Measurements from ENCODE around the gene CORO6.

CORO6 gene

DNA sequence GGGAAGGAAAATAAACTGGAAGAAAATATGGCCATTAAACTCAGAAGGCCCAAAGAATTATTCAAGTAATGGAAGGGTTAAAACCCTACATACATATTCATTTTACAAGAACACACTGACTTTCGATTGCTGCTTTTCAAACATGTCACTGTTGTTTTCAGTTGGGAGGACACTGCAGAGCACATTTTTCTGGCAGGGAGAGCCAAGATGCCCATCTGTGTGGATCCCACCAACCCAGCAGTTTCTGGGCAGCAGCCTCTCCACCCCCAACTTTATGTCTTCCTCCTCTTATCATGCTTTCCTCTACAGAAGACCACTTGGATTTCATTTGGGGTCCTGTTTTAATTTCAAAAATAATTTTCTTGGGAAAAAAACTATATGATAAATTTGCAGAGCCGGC is 7.1 kb upstream of the CORO6 start:
- DNase-seq = no peak

DNA sequence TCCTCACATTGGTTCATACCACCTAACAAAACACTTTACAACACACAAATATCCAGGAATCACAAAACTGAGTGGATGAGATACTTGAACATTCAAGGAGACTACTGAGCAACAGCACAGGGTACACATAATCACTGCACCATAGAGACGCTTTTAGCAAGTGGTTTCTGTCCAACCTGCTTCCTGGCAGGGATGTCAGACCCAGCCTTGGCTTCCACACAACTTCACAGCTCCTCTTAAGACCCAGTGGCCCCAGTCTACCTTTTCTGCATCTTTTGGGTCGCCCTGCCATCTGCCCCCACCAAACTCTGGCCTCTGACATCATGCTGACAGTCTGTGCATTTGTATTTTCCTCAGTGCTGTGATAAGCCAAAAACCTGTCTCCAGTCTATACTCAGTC is 5.9 kb upstream of the CORO6 start:
- no peak for DNase-seq

DNA sequence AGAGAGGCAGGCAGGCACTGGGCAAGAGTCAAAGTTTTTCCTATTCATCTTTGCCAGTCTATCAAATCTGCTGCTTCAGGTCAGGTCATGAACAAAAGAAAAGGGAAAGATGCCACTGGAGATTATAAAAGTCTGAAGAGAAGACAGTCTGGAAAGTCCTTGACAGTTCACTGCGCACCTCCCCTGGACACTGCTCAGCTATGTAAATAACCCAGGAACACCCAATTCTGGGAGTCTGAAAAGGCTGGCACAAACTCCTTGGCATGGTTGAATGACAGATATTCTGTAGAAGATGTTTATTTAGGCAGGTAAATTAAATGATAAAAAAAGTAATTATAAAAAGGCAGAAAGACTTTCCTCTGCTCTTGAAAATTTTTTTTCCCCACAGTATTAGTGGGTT is 5.2 kb upstream of the CORO6 start:
- DNase-seq = no peak

DNA sequence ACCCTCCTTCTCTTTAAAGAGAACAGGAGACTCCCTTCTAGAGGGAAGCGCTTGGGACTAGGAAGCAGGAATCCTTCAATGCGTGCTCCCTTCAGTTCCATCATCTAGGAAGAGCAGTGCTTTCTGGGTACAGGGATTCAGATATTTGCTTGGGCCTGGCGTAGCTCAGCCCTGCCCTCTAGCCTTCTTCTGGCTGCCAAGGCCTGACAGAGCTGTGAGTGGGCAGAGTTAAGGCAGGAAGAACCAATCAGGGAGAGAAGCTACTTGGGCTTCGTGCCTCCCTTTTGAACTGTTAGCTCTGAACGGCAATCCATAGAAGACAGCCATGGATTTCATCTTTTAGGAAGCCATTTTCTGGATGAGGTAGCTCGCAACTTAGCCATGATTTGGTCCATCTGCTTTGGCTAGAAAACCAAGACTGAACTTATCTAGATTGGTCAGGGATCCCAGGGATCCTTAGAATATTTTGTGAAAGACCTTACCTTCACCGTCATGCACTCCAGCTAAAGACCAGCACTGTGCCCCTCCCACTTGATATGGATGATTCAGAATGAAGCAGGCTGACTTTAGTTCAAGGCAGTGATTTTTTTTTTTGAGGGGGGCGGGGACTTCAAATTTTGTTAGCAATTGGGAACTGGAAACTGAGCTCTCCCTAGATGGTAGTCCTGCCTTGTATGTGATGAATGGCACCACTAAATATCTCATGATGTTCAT is 2.5 kb upstream of the CORO6 start:
- no peak for DNase-seq

DNA sequence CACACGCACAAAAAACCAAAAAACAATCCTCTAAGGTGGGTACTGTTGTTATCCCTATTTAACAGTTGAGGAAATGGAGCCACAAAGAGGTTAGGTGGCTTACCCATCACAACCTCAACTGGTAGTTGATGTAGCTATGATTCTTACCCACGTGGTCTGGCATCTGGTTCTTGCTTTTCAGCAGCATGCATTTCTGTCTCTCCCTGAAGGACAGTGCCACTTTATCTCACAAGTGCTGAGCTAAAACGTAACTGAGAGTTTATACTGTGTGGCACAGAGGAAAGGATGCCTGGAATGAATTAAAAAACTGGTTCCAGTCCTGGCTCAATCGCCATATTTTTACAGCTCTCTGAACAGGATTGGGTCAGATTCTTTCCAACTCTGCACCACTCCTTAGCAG is 1.9 kb upstream of the CORO6 start:
- no peak for DNase-seq

DNA sequence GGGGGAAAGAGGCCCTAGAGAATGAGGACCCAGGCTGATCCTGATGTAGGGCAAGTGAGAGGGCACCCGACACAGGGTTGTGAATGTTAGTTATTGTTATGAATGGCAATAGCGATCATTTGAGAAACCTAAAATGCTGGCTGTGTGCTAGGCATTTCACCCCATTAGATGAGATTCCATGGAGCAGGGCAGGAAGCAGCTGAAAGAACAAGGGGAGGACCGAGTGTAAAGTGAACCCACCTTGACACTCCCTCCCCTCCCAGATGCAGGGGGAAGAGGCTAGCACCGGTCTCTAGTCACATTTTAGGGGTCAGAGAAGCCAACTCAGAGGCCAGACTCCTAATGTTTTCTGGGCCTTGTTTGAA is 553 bp upstream of the CORO6 start:
- no peak for DNase-seq

DNA sequence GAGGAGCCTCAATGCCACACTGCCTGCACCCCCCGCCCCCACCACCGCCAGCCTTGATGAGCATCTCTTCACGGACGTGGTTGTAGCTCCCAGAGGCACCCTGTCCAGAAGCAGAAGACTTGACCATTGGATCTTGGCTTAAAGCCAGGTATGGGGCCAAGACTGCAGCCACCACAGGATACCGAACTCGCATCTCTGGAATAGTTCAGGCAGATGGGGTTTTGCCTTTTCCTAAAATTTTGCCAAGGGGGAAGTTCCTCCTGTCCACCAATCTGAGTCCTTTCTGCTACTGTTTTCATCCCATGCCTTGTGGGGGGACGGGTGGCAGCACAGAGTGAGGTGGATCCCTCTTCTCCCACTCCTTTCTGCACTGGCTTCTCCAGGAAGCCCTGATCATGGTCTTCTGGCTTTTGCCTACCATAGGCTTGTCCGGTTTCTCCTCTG is 939 bp downstream of the CORO6 start:
- no peak for DNase-seq

DNA sequence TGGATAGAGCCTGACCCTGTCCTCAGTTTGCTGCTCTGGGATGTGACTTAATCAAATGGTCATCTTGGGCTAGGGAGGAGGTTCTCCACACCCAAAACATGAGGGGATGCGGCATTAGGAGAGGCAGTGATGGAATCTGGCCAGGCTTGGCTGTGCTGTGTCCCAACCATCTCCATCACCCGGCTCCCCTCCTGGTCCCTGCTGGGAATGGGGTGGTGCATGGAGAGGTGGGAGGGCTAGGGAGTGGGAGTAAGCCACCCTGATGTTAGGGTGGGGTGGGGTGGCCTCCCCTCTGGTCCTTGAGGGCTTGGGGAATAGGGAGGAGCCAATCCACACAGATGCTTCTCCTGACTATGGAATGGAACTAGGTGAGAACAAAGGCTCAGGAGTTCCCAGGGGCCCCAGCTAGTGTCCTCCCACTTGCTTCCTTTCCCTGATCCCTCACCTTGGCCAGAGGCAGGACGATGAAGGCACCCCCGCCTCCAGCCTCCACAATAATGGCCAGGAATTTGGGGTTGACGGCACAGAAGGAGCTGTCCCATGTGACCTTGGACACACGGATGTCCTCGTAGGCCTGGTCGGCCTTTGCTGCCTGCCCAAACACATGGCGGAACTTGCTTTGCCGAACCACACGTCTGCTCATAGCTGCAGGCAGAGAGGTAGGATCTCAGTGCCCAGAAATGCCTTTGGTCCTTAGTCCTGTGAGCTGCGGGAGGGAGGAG is 1.8 kb downstream of the CORO6 start:
- DNase-seq = no peak

DNA sequence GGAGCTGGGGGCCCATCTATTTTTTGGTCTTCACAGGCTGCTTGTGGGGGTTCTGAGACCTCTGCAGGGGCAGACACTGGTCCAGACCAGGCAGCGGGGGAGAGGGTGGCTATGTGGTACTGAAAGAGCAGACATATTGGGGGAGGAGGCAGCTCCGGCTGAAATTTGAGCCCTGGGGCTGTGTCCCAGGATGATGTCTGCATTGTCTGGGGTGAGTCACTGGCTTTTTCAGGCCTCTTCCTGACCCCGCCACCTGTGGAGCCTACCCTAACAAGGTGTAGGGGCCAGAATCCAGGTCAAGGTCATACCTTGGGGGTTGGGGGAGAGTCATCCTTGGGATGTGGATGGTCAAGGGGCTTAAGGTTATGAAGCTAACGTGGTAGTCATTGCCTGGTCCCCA is 2.4 kb downstream of the CORO6 start:
- DNase-seq = no peak

DNA sequence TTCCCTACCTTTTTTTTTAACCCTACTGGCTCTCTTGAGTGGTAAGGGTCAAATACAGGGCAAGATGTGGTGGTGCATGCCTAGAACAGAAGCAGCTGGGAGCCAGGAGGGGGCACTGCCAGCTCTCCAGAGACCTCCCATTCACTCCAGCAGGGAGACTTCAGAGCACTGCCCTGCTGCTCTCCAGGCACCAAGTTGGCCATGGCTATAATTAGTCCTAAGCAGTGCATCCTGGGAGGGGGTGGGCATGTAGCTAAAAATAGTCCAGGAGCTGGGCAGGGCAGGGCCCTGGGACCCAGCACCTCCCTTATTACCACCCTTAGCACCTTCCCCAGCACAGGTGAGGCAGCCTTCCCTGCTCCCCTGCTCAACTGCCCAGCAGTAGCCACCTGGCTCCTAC is 3.5 kb downstream of the CORO6 start:
- peak; percentile 67 for DNase-seq

DNA sequence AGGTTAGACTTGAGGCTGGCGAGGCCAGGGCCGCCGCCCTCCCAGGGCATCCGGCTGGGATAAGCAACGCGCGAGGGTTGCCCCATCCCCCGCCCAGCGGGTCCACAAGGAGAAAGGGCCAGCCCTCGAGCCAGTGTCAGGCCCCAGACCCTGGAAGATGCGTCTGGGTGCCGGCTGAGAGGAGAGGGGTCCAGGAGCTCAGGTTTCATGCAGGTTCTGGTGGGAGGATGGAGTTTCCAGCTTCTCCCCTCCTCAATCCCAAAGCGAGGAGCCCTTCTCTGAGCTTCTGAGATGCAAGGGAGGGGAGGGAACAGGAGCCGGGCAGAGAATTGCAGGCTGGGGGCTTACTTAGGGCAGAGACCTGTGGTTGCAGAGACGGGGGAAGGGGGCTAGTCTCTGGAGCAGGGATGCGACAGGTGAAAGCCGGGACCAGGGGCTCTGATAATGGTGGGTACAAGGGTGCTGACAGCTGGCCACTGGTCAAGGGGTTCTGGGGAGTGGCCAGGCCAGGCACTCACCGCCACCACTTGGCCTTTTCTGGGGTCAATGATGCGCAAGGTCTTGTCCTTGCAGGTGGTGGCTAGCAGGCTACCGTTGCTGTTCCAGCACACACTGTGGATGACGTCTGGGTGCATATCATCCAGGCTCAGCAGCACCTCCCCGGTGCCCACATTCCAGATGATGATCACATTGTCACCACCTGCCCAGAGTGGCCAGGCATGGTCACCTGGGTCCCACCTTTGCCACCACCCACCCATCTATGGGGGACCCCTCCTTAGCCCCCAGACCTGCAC is 4.2 kb downstream of the CORO6 start:
- no peak for DNase-seq

DNA sequence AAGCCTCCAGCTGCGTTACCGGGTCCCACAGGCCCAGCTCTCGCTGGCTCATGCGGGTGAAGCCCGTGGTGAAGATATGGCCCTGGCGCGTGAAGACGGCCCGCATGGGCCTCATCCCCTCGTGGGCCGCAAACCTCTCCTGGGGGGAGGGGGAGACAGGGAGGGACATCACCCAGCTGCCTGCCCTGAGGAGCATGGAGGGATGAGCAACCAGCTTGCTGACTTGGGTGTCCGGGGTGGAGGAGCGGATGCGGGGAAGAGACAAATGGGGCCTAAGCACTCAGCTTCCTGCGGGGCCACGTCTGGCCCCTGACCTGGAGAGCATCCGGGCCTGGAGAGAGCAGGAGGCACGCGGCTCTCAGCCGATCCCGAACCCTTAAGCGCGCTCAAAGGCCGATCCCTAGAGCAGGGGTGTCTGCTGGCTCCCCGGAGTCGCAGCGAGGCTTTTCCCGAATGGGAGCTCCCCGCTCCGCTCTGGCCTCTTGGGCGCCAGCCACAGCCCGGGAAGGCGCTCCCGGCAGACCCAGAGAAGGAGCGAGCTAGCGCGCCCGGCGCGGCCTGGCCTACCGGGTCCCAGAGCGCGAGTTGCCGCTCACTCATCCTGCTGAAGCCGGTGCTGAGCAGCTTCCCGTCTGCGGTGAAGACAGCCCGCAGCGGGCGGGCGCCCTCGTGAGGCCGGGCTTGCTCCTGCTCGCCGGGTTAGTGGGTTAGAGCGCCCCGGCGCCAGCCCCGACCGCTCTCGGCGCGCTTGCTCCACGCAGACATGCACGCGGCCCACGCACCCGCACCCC is 5.0 kb downstream of the CORO6 start:
- DNase-seq = peak; percentile 84

DNA sequence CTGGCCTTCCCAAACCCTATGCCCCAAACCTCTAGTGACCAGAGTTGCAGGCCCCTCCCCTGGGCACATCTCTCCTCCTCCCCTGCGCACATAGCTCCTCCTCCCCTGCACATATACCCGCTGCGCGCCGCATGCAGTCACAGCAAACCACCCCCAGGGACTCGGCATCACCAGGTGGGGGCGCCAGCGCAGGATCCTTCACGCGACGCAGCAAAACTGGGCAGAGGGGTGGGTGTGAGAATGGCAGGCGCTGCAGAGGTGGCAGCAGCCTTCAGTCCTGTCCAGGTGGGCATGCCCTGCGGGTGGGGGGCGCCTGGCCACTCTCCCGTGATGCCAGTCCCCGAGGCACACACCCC is 5.6 kb downstream of the CORO6 start:
- DNase-seq = peak; percentile 93

DNA sequence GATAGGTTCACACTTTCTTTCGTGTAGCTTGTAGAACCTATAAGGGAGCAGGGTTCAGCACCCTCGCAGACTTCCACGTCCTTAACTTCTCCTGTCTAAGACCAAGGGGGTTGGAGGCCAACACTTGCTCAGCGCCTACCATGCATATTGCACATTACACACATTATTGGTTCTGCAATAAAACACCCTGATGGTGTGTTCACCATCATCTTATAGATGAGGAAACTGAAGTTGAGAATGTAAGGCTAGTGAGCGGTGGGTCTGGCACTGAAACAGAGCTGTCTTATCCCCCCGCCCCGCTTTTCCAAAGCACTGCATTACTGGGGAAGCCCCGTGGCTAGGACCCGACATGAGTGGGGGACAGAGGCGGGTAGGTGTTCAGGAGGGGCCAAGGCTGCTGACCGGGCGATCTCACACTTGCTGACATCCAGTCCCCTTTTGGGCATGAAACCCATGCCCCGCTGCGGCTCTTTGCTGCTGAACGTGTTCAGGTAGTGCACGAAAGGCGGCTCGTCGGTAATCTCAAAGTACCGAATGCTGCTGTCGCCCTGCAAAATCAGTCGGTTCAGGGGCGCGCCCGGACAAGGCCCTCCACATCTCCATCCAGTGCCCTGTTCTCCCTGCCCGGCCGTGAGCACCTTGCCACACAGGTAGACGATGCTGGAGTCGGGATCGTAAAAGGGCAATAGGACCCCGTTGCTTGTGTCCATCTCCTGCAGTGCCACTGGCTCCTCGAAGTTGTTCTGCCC is 6.2 kb downstream of the CORO6 start:
- no peak for DNase-seq

DNA sequence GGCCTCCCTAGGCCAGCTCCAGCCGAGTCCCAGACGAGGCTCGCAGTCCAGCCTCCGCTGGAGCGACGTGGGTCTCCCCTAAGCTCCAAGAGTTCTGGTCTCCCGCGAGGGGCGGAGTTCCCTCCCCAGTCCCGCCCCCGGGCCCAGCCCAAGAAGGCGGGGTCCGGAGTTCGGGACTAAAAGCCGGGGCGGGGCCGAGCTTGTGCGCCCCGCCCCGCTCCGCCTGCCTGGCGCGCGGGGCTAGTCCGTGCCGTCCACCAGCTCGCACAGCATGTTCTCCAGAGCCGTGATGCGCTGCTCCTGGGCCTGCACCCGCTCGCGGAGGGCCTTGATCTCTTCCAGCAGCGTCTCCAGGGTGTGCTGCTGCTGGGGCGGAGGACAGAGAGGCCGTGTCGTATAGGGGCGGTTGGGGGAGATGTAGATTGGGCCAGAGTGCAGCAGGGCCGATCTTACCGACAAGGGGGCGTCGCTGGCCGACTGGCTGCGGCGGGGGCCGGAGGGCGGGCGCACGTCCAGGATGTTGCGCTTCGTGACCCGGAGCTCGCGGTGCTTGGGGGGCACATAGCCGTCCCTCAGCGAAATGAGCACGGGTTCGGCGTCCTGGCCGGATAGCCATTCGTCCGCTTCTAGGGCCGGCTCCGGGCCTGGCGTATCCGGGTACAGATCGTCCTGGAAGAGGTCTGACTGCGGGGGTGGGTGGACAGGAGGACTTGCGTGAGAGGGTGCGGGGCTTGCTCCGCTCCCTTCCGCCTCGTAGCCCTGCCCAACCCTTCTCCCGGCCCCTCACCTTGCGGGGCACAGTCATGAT is 7.0 kb downstream of the CORO6 start:
- peak; percentile 90 for DNase-seq

DNA sequence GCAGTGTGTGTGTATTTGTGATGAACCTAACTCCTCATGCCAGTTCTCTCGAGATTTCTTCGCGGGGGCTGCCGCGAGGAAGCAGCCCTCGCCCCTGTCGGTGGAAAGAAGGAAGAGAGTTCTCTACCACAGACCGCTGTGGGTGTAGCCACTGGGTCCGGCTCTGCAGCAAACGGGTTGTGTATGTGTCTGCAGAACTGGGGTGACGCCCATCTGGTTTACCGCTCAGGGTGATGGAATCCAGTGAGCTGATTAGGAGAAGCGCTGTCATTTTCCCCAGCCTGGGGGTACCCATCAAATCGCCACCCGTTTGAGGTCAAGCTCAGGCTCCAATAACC is 7.7 kb downstream of the CORO6 start:
- DNase-seq = no peak

DNA sequence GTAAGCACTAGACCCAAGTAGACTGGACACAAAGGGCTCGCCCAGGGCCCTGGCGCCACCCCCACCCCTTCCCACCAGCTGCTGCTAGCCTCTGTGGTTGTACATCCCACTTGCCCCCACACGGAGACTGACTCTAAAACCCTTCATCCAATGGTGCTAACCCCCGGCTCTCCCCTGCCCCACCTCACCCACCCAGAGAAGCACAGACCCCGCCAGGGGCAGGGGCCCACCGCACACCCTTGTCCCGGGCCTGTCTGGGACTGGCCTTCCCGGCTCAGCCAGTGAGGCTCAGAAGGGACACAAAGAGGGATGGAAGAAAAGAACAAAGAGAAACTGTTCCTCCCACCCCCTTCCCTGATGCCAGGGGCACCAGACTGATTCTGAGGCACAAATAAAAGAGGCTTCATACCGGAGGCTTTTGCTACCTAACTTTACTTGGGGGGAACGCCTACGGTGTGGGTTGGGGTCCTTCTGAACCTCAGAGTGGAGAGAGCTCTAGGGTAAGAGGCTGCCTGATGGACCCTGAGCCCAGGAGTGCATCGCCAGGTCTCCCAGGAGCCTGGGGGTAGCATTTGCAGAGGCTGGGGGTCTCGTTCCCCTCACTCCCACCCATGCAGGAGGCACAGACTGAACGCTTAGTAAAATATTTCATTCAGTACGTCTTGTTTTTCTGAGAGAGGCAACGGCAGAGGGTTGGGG is 8.2 kb downstream of the CORO6 start:
- no peak for DNase-seq

DNA sequence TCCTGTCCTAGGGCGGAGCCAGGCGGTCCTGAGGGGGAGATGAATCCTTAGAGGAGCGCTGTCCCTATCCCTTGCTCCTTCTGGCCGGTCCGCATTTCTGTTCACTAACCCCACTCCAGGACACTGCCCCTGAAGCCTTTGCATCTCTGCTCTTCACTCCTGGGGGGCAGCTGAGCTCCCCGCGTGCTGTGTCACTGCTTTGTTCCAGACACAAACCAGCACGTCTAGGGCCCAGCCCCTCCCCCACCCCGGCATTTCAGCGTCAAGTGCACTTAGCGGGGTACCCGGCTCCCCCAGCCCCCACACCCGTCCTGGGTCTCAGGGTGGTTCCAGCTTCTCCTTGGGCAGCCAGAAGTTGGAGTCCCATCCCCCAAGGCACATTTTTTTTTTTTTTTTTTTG is 8.9 kb downstream of the CORO6 start:
- no peak for DNase-seq

DNA sequence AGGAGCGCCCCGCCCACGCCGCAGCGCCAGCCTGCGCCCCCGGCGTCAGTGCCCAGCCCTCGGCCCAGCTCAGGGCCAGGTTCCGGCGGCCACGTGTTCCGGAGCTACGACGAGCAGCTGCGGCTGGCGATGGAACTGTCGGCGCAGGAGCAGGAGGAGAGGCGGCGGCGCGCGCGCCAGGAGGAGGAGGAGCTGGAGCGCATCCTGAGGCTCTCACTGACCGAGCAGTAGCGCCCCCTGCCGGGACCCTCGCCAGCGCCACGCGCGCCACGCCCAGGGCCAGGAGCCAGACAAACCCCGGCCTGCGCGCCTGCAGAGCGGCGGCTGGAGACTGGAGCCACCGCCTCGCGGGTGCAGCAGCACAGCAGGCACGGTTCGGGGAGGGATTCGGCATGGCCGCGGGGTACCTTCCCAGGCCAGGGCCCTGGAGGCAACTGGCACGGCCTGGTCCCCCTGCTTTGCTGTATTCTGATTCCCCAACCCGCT is 9.3 kb downstream of the CORO6 start:
- no peak for DNase-seq

DNA sequence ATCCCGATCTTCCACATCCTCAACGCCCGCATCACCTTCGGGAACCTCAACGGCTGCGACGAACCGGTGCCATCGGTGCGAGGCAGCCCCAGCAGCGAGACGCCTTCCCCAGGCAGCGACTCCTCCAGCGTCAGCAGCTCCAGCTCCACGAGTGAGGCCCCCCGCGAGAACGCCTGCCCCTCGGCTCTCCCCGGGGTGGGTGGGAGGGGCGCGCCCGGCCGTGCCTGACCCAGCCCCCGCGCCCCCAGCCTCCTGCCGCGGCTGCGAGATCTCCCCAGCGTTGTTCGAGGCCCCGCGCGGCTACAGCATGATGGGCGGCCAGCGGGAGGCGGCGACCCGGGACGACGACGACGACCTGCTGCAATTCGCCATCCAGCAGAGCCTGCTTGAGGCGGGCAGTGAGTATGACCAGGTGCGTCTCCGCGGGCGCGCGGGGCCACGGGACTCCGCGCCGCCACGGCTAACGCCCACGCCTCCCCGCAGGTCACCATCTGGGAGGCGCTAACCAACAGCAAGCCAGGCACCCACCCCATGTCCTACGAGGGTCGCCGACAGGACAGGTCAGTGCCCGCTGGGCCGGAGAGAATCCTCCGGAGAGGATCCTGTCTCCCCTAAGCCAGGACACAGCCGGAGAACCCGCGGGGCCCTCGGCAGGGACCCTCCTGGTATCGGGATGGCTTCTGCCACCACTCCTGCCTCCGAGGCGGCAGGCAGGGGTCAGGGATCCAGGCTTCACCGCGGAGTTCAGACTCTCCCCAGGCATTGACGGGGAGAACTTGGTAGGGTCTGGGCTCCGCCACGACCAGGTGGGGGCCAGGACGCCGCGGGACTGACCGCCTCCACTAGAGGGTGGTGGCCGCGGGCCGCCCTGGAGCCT is 10.1 kb downstream of the CORO6 start:
- no peak for DNase-seq

Measured in 8988T (cell line).